HG02973 (cell line): ENCODE data around the gene MRPL55.

ENCODE experiments used
- ATAC-seq: cut with Tn5 transposase; IDR thresholded peaks from one replicate; pipeline ENCODE4 v1.9.1; 2021; ENCODE audit warnings: moderate library complexity; ENCODE audit not compliant: unreplicated experiment

The MRPL55 gene

DNA sequence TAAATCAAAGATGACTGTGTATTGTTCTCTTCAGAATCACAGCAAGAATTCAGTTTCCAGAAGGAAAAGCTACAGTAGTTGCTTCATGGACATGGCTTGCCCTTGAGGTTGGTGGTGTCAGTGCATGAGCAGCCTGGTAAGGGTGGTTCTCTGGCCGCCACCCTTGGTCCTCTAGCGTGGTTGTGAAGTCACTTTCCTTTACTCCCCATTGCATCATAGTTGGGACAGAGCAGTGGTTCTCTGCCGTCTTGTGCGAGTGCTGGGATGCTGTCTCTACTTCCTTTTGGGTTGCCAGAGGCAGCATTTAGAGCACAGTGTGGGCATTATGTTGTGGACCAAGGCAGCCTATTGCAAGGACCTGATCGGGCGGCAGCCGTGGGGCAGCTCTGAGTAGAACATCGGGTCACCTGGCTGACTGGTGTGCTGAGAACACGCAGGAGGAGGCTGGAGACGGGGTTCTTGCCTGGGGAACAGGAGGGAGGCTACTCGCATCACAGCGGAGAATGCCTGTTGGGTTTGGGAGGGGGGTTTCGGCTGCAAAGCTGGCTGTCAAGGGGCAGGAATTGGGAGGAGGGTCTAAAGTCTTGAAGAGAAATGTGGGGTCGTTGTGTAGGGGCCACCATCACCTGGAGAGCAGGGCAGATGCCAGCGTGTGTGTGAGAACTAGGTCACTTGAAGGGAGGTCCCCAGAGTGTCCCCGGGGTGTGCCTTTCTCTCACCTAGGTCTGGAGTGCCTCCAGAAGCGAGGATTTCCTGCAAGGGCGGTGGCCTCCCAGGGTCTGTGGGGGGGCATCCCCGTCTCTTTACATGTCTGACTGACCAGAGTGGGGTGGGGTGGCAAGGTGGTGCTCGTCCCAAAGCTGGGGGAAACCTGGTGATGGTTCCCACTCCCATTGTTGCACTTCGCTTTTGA, 20.3 kb downstream of the MRPL55 start:
- ATAC-seq = no peak

DNA sequence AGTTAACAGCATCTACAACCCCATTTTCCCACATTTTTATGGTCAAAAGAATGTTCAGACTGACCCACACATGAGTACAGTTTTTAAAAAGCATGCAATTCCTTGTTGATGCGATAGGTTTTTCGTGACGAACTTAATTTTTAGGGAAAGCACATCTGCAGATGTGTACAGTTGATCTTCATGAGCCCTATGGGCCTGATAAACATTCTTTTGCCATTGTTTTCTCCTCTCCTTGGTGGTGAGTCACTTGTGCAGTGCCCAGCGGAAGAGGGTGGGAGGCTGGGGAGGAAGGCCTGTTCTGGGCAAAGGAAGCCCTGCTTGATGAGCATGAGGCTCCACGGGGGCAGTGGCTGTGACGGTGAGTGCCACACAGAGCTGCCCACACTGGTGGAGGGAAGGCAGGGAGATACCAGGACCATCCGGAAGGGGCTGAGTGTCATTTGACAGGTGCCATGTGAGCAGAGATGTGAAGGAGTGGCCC, 21.3 kb downstream of the MRPL55 start:
- no peak for ATAC-seq

- no peak for ATAC-seq
Measured at GRCh38 chr1:228085287-228085951, 23.7 kb downstream of the MRPL55 start.

- ATAC-seq = no peak
Measured at GRCh38 chr1:228084797-228085196, 24.3 kb downstream of the MRPL55 start.

- ATAC-seq = no peak
Measured at GRCh38 chr1:228084325-228084724, 24.8 kb downstream of the MRPL55 start.

DNA sequence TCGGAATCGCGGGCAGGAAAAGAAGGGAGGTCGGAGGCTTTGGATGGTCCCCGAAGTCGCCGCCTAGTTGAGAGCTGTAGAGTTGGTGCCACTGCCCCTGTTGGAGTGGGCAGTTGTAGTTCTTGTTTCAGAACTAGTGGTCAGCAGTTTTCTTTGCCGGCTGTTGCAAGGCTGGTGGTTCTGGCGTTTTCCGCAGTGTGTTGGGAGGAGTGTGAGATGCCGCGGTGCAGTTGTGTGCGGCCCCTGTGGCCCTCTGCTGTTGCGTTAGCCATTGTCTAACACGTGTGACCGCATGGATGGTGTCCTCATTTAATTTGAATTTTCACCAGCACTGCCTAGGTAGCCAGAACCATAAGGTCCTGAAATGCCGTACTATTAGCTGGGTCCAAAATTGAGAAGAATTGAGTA, 25.2 kb downstream of the MRPL55 start:
- ATAC-seq = no peak

- peak; percentile 18 for ATAC-seq
Measured at GRCh38 chr1:228082918-228083870, 25.9 kb downstream of the MRPL55 start.

DNA sequence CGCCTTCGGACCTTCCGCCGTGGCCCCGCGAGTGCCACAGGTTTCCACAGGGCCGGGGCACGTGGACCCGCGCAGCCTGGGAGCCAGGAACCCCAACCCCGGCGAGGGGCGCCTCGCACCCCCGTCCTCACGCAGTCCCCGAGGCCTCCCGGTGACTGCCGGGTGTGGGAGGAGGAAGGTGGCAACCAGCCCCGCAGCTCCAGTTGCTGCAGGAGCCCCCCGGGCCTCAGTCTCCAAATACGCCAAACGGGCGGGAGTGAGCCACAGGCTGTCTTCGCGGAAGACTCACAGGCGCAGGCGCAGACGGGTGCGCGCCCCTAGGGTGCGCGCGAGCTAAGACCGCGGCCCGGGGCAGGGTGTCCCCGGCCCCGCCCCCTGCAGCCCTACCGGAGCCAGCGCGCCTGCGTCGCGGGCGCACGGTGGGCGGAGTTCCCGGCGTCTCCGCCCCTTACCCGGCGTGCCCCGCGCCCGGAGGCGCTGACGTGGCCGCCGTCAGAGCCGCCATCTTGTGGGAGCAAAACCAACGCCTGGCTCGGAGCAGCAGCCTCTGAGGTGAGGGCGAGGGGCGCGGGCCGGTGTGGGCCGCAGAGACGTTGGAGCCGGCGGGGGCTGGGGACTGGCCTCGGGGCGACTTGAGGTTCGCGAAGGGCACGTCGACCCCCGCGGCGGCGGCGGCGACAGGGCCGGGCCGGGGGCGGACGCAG, 26.7 kb downstream of the MRPL55 start, which contains the start of gene ARF1:
Gene ARF1, plus strand, starts transcription at position 495 of the 704 bp plus-strand sequence. CDS start 14,407 bp downstream, outside the sequence.
- peak; percentile 64 for ATAC-seq

GRCh38 chr1:228081578-228082213, 27.4 kb downstream of the MRPL55 start:
- ATAC-seq = peak; percentile 16

DNA sequence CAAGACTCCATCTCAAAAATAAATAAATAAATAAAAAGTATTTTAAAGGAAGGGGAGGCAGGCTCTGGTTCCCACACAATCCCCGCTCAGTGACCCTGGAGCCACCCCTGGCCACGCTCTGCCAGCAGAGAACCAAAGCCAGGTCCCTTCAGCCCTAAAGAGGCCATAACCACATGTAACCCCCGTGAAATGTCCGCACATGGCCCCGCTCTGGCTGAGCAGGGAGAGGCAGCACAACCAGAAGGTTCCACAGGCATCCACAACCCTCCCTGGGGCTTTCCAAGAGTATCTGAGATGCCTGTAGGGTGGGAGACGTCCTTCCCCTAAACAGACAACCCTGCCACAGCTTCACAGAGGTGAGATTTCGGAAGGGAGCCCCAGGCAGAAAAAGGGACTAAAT, 28.0 kb downstream of the MRPL55 start:
- no peak for ATAC-seq

- ATAC-seq = no peak
Measured at GRCh38 chr1:228079601-228080263, 29.4 kb downstream of the MRPL55 start.

- ATAC-seq = no peak
Measured at GRCh38 chr1:228079013-228079412, 30.1 kb downstream of the MRPL55 start.

DNA sequence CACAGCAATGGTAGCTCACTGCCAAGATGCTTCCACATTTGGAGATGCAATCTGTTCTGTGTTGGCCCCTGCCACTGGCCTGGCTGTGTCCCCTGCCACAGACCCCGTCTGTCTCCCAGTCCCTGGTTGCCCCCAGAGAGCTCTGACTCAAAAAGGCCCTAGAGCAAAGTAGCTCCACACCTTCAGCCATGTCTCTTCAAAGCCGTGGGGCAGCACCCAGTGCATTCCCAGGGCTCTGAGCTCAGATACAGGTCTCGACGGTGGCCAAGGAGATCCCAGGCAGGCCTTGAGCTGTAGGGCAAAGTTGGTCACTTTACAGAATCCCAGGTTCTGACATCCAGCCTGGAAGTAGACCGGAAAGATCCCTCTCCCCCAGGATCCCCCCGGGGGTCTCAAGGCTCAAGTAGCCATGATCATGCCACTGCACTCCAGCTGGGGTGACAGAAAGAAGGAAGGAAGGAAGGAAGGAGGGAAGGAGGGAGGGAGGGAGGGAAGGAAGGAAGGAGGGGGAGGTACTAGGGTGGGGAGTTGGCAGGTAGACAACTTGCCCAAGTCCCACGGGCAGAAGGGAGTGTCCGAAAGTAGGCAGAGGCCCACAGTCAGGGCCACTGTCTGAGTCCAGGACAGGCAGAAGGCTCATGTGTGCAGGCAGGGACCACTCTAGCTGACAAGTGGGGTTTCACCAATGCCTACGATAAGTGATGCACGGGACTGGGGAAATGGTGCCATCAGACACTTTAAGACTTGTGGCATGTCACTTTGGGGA, 31.4 kb downstream of the MRPL55 start:
- no peak for ATAC-seq

GRCh38 chr1:228076796-228077430, 32.2 kb downstream of the MRPL55 start:
- ATAC-seq = no peak

DNA sequence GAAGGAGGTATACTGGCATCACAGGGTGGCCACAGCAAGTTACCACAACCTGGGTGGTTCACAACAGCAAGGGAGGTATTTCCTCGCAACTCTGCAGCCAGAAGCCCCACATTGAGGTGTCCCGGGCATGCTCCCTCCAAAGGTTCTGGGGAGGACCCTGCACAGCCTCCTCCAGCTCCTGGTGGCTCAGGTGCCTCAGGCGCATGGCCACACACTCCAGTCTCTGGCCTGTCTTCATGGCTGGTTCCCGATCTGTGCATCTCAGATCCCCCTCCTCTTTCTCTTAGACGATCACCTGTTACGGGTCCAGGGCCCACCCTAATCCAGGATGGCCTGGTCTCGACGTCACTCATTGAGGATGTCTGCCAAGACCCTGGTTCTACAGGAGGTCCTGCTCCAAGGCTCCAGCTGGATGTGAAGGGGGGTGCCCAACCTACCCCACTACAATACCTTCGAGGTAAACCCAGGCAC, 33.3 kb downstream of the MRPL55 start:
- ATAC-seq = no peak

GRCh38 chr1:228074954-228075730, 34.0 kb downstream of the MRPL55 start:
- no peak for ATAC-seq
